ENCODE data around the gene GPER1.
"Not testable (repeated sequence)": the region's sequence is repeated elsewhere in the genome, so short reads cannot be mapped to it uniquely, and the experiment has no call there.

Gene GPER1

DNA sequence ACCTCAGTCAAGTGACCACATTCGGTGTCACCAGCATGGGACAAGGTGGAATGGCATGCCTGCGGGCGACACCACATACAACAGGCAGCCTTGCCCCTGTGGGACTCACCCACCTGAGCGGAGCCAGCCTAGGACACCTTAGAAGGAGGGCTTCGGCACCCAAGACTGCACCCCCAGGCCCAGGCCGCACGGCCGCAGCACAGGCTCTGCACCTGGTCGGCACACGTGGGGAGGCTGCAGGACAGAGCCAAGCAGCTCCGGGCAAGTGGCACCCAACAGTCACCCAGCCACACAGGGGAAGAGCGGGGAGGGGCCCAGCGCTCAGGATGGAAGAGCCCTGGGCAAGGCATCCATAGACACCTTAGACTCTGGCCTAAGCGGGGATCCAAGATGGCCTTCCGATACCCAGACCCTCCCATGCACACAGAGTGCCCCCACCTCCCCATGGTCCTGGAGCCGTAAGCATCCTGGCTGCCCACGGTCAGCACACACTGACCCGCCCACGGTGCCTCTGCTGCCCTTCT lies 16.1 kb upstream of the GPER1 start:
- no peak for DNase-seq

DNA sequence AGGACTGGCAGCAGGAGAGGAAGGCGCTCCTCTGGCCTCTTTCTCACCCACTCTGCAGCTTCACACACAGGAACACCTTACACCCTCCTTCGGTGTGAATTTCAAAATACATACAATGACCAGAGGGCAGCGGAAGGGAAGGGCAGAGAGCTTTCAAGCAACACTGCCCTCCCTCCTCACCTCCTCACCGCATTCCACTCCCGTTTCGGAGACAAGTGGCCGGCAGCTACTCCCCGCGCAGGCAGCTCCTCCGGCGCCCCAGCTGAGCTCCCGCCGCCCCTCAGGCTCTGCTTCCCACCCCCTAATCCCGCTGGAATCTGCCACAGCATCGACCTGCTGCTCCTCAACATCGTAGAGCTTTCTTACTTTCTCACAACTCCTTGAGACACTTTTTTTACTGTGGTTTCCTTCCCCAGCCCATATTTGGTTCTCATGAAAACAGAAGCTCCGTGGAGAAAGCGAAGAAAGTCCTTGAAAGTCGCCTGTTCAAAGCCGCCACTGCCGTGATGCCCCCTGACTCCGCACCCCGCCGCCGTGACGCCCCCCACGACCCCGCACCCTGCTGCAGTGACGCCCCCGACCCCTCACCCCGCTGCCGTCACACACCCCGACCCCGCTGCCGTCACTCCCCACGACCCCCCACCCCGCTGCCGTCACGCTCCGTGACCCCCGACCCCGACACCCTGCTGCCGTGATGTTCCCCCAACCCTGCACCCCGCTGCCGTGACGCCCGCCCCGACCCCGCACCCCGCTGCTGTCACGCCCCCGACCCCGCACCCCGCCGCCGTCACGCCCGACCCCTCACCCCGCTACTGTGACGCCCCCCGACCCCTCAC lies 14.6 kb upstream of the GPER1 start:
- no peak for DNase-seq

DNA sequence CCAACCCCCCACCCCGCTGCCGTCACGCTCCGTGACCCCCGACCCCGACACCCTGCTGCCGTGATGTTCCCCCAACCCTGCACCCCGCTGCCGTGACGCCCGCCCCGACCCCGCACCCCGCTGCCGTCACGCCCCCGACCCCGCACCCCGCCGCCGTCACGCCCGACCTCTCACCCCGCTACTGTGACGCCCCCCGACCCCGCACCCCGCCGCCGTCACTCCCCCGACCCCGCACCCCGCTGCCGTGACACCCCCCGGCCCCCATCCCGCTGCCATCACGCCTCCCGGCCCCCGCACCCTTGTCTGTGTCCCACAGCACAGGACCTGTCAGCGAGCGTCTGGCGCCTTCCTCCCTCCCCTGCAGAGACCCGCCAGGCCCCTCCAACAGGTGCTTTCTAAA lies 13.9 kb upstream of the GPER1 start:
- not testable (repeated sequence) for DNase-seq

GRCh38 chr7:1074593-1075431 lies 13.1 kb upstream of the GPER1 start:
- no peak for DNase-seq

DNA sequence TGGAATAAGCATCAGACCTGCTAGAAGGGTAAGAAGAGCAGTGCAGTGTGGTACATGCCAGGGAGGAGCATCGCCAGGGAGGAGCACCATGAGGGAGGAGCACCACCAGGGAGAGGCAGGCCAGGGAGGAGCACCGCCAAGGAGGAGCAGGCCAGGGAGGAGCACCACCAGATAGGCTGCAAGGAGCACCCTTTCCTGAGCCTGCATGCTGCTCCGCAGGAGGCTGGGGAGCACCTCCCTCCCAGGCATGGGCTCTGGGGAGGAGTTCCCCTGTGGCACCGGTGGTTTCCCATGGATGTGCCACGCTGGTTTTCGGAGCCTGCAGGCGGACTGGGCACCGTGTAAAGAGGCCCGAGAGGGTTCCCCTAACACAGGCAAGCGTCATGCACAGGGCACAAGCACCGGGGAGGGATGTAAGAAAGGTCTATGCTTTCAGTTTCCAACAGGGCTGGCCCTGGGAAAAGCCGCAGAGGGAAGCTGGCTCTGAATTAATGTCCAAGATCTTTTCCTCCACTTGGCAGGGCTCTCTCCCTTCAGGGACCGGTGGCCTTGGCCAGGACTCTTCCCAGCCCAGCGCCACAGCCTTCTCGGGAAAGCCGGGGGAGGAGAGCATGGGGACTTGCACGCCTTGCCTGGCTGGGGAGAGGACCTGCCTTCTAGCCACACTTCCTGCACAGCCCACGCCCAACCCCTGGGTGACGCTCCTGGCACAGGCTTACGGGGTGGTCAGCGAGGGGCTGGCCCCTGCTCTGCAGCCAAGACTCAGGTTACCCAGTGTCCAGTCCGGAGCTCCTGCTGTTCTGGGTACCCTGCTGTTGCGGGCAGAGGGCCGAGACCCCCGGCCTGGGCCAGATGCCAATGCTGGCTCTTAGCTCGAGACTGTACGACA lies 11.5 kb upstream of the GPER1 start:
- DNase-seq, result no peak

DNA sequence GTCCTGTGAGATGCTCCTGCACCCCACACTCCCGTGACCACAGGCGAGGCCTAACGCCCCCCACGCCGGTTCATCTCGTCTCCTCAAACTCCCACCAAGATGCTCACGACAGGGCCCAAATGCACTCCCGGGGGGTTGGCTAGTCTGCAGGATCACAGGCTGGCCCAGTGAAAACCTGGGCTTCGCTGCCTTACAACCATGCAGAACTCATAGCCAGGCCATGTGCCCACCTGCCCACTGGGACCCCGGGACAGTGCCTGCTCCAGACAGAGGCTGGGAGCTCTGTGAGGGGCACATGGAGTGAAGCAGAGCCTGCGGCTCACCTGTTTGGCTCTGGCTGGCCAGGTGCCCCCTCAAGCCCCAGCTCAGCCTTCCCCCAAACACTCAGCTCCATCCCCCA lies 9.4 kb upstream of the GPER1 start:
- no peak for DNase-seq

DNA sequence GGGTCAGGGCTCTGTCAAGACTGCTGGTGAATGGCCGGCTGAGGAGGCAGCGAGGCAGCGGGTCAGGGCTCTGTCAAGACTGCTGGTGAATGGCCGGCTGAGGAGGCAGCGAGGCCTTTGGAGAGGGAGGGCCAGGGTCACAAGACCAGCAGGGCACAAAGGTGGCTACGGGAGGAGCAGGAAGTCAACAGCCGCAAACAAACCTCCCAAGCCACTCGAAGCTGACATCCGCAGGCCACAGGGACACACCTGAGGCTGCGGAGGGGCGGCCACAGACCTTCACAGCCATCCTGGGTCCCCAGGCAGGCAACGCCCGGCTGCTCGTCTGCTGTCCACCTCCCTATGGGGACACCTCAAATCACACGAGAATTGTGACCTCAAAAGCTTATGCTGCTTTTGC lies 8.9 kb upstream of the GPER1 start:
- DNase-seq, result no peak

DNA sequence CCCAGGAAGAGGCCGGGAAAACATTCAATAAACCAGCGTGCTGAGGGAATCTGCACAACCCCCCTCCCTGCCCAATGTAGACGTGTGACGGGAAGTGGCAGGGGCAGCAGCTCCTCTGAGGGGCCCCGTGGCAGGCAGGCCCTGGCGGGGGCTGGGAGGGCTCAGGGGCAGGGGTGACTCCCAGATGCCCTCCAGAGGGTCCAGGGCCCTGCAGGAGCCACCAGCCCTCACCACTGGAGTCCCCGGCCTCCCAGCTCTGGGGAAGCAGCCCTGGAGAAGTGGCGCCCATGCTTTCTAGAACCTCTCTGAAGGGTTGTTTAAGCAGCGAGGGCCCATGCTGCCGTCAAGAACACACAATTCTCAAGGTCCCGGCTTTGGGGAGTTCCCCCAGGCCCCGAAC lies 8.4 kb upstream of the GPER1 start:
- no peak for DNase-seq

DNA sequence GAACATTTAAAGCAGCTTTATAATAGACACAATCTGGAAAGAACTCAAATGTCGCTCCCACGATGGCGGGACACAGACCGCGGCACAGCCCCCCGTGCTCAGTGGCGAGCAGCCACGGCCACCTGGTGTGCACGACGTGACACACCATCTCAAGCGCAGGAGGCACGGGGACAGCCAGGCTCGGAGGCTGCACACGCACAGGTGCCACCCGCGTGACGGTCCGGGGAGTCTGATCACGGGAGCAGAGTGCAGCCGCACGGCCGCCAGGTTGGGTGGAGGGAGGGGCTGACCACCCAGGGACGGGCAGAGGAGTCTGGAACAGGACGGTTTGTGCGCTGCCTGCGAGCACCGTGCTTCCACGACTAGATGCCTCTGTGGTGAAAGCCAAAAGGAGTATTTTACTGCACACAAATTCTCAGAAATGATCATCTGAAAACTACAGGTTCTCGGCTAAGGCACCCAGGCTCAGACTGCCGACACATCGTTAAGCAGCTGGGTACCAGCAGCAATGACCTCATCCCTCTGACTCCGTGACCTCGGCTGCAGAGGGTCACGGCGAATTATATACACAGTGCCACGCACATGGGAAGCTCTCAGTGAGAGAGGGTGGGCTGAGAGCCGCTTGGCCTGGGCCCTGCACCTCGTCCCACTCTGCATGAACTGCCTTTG lies 7.5 kb upstream of the GPER1 start:
- DNase-seq, result no peak

DNA sequence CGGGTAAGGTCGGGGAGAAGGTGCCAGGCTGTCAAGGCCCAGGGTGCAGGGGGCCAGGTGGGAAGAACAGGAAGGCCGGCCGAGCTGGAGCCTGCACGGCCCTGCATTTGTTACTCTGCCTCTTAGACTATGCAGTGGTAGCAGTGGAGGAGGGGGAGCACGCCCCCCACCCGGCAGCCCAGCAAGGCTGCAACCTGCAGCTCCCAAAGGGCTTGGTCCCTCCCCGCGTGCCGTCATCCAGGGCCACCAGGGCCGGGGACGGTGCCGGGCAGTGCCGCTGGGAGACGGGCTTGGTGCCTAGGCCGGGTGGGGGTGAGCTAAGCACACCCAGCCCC lies 7.0 kb upstream of the GPER1 start:
- DNase-seq, result no peak

GRCh38 chr7:1081336-1081735 lies 6.6 kb upstream of the GPER1 start:
- DNase-seq, result no peak

GRCh38 chr7:1081931-1082401 lies 5.9 kb upstream of the GPER1 start:
- no peak for DNase-seq

DNA sequence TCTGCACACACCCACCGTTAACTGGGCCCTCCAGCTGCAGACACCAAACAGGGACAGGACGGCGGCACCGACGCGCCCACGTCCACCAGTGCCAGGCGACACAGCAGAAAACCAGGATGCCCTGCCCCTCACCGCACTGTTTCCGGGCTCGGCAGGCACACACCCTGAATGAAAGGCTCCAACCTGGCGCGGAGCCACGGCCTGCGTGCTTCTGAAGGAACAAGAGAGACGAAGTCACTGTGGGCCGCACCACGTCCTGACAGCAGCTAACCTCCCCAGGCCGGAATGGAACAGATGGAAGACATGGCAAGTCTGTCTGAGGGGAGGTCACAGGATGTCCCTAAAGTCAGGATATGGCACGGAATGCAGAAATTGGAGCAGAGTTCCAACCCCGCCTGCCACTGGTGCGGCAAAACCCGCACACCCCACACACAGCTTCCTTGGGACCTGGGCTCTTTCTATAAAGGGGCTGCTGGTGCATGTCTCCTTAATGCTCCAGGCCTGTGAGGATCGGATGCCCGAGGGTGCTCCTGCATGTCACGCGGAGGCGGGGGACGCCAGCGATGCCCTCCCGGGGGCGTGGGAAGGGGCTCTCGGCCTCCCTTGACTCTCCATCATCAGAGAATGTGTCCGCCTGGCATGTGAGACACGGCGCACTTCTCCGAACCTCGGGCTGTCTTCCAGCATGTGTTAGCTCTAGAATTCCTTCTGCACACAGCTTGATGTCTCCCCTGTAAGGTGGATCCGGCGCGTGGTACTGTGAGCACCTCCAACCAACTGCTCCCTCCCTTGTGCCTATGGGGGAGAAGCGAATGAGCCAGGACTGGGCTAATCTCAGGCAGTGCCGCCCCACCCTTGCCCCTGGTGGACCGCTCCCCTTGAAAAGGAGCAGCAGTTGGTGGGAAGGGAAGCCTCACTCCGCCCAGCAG lies 3.9 kb upstream of the GPER1 start:
- no peak for DNase-seq

DNA sequence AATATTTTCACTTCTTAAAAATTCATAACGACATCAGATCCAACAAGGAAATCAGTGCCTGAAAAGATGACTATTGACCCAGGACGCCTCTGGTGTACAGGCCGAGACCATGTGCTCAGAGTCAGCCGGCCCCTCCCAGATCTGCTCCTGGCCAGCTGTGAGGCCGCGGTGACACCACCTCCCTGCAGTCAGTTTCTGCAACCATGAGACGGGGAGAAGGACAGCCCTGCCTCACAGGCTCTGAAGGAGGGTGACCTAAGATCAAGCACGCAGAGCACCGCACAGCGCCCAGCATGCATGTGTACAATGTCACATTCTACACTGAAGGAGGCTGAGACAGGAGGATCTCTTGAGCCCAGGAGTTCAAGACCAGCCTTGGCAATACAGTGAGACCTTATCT lies 2.6 kb upstream of the GPER1 start:
- DNase-seq, result no peak

GRCh38 chr7:1085910-1086421 lies 1.9 kb upstream of the GPER1 start:
- no peak for DNase-seq

- peak; percentile 83 for DNase-seq
These were observed 1.1 kb upstream of the GPER1 start for GRCh38 chr7:1086588-1087464.

GRCh38 chr7:1087465-1087814 lies 473 bp upstream of the GPER1 start:
- no peak for DNase-seq

DNA sequence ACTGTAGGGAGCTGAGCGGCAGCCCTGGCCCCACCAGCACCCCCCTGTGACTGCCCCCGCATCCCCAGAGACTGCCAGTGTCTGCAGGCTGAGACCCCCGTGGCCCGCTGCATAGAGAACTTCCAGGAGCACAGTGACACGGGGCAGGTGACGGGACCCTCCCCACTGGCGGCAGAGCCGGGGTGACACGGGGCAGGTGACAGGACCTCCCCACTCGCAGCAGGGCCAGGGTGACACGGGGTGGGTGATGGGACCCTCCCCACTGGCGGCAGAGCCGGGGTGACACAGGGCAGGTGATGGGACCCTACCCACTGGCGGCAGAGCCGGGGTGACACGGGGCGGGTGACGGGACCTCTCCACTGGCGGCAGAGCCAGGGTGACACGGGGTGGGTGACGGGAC lies 2.3 kb downstream of the GPER1 start:
- no peak for DNase-seq

GRCh38 chr7:1090686-1091643 lies 3.1 kb downstream of the GPER1 start:
- DNase-seq, result no peak
